Measurements from ENCODE around the gene VDAC1.
A peak's percentile ranks its signal among the peaks of the same experiment; 100 is the strongest.

Gene VDAC1

GRCh38 chr5:134004626-134005416 lies at the start of gene VDAC1:
VDAC1 (minus strand) TSS chr5:134004975; CDS start chr5:133993012, 11,963 bp downstream.
- peaks cover 53% of the 10 kb centered on the region for H3K4me1 Mint-ChIP-seq
- H3K4me3 Mint-ChIP-seq = peak within 1 kb of the TSS; percentile 94 to 98 (median 96)
- peak within 1 kb of the TSS; percentile 99 to 100 (median 99) for H3K27ac Mint-ChIP-seq
- H3K27me3 Mint-ChIP-seq (ENCODE audit: low read depth) = no peaks in the 10 kb centered on the region
- H3K9me3 Mint-ChIP-seq = no peaks in the 10 kb centered on the region
- no peak for TF ChIP-seq CTCF (IDR thresholded peaks at IDR 0.05; ENCODE audit: unreplicated experiment in 3 of 3)
- peaks cover 13% of the 10 kb centered on the region for H3K36me3 Mint-ChIP-seq (ENCODE audit: low read depth)

DNA sequence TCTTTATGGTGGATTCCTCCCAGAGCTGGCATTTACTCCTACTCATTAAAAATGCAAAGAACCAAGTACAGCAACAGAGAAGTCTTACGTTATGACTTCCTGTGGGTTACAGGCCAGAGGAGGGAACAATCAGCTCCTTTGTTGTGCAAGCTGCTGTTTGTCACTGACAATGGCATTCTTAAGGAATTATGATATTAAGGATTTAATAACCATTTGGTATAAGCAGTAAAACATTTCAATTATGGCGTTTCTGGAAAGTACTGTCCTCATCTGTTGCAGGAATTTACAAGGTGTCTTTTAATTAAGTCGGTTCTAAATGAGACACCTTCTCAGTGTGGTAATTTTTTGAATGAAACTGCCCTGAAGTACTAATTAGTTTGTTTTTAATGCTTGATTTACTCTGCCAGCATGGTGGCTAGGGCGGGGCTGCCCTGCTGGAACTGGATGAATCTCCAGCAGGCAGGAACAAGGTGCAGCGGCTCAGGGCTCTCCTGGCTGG lies 49.1 kb upstream of the VDAC1 start:
- H3K4me3 Mint-ChIP-seq = no peak overlapping the region
- H3K4me1 Mint-ChIP-seq = peaks cover 7% of the 10 kb centered on the region
- H3K9me3 Mint-ChIP-seq = no peaks in the 10 kb centered on the region
- no peak for TF ChIP-seq CTCF (IDR thresholded peaks at IDR 0.05; ENCODE audit: unreplicated experiment in 3 of 3)
- H3K27me3 Mint-ChIP-seq (ENCODE audit: low read depth) = peaks cover 7% of the 10 kb centered on the region
- peak overlapping the region; percentile 2 to 41 (median 25) for H3K27ac Mint-ChIP-seq
- no peaks in the 10 kb centered on the region for H3K36me3 Mint-ChIP-seq (ENCODE audit: low read depth)

DNA sequence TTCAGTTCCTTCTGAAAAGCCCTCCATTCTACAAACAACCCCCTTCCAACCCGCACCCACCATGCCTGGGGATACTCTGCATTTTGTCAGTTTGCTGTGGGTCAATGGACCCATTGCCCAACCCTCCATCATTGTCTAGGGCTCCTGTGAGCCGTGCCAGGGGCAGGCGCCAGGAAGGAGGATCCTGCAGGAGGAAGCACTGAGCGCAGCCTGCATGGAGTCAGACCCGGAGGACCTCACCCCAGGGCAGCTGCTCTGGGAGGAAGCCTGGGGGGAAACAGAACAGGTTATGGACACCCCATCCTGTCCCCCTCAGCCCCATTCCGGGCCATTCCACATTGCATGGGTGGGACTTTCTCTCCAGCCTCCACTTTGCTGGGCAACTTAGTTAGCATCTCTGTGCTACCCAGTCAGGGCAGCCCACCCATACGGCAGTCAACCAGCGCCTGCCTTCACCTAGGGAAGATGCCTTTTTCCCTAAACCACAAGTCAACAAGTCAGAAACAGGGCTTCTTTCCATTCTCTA lies 48.6 kb upstream of the VDAC1 start:
- no peaks in the 10 kb centered on the region for H3K9me3 Mint-ChIP-seq
- H3K27ac Mint-ChIP-seq = peak overlapping the region in 2 of 3 experiments; percentile 2 to 25
- TF ChIP-seq CTCF (IDR thresholded peaks at IDR 0.05; ENCODE audit: unreplicated experiment in 3 of 3) = no peak
- H3K4me3 Mint-ChIP-seq = no peak overlapping the region
- peaks cover 10% of the 10 kb centered on the region for H3K27me3 Mint-ChIP-seq (ENCODE audit: low read depth)
- H3K36me3 Mint-ChIP-seq (ENCODE audit: low read depth) = no peaks in the 10 kb centered on the region
- peaks cover 7% of the 10 kb centered on the region for H3K4me1 Mint-ChIP-seq

DNA sequence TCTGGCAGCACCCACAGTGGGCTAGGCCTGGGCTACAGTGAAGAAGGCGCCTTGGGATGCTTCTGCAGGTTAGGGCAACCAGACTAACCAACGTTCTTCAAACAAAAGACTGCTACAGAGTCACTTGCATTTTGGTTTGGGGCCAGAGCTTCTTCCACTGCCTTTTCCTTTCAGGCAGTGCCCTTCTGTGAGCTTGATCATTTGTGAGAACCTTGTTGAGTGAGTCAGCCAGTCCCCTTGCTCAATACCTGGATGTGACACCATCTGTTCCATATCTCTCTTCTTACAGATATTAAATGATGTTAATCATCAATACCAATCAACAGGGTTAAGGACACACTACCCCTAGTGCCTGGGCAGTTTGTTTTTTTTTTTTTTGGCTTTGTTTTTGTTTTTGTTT lies 46.5 kb upstream of the VDAC1 start:
- TF ChIP-seq CTCF (IDR thresholded peaks at IDR 0.05; ENCODE audit: unreplicated experiment in 3 of 3) = no peak

GRCh38 chr5:134048864-134049263 lies 44.1 kb upstream of the VDAC1 start:
- H3K4me1 Mint-ChIP-seq = peaks cover 4% of the 10 kb centered on the region
- TF ChIP-seq CTCF (IDR thresholded peaks at IDR 0.05; ENCODE audit: unreplicated experiment in 3 of 3) = no peak
- H3K36me3 Mint-ChIP-seq (ENCODE audit: low read depth) = no peaks in the 10 kb centered on the region
- no peak overlapping the region for H3K27ac Mint-ChIP-seq
- peaks cover 10% of the 10 kb centered on the region for H3K27me3 Mint-ChIP-seq (ENCODE audit: low read depth)
- no peaks in the 10 kb centered on the region for H3K9me3 Mint-ChIP-seq
- H3K4me3 Mint-ChIP-seq = no peak overlapping the region

More for the DNA sequence above, 46.5 kb upstream of the VDAC1 start:
- Mint-ChIP-seq H3K9me3 (no peaks in the 10 kb centered on the region), H3K27ac (no peak overlapping the region), H3K36me3 (ENCODE audit: low read depth) (no peaks in the 10 kb centered on the region), H3K4me3 (no peak overlapping the region), H3K4me1 (peaks cover 7% of the 10 kb centered on the region), H3K27me3 (ENCODE audit: low read depth) (peaks cover 10% of the 10 kb centered on the region)
